Adrenal gland (tissue), 5 donors: Measurements from ENCODE around the gene STAT6.

Experiments used
- CTCF ChIP-seq, 6 experiments: fragments of 450-650 bp in 4 of 6; fragments of 200-600 bp in 2 of 6; sonication (generic) in 1 of 6; IDR thresholded peaks; 1 replicate in 5 of 6; 2 replicates in 1 of 6; pipeline versions ENCODE4 v1.5.1 to v1.8.0; 2016 to 2021; ENCODE audit warnings: antibody characterized with exemption in 6 of 6, mild to moderate bottlenecking in 2 of 6, moderate library complexity in 1 of 6
- POLR2A ChIP-seq, 2 donors: fragments of 450-650 bp; IDR thresholded peaks; one replicate each; pipeline ENCODE4 v1.6.1; 2017; ENCODE audit warnings: antibody characterized with exemption in 2 of 2, mild to moderate bottlenecking in 2 of 2, moderate library complexity in 1 of 2
- donor health status: DM: no; HTN: no; CAD: no.

- no peak for TF ChIP-seq CTCF (IDR thresholded peaks at IDR 0.05)
- TF ChIP-seq POLR2A (IDR thresholded peaks at IDR 0.05) = no peak
Observed at GRCh38 chr12:57101892-57102695, 9.1 kb downstream of the STAT6 start.
